NK-92 (cell line): ENCODE results near the gene RAB1B.
A peak's percentile ranks its signal among the peaks of the same experiment; 100 is the strongest.
"Not testable (repeated sequence)": the region's sequence is repeated elsewhere in the genome, so short reads cannot be mapped to it uniquely, and the experiment has no call there.

Experiments used
- DNase-seq: peaks from one replicate; lab custom pipeline; 2025; ENCODE audit not compliant: unreplicated experiment; lab: John Stamatoyannopoulos, UW

The RAB1B gene

DNA sequence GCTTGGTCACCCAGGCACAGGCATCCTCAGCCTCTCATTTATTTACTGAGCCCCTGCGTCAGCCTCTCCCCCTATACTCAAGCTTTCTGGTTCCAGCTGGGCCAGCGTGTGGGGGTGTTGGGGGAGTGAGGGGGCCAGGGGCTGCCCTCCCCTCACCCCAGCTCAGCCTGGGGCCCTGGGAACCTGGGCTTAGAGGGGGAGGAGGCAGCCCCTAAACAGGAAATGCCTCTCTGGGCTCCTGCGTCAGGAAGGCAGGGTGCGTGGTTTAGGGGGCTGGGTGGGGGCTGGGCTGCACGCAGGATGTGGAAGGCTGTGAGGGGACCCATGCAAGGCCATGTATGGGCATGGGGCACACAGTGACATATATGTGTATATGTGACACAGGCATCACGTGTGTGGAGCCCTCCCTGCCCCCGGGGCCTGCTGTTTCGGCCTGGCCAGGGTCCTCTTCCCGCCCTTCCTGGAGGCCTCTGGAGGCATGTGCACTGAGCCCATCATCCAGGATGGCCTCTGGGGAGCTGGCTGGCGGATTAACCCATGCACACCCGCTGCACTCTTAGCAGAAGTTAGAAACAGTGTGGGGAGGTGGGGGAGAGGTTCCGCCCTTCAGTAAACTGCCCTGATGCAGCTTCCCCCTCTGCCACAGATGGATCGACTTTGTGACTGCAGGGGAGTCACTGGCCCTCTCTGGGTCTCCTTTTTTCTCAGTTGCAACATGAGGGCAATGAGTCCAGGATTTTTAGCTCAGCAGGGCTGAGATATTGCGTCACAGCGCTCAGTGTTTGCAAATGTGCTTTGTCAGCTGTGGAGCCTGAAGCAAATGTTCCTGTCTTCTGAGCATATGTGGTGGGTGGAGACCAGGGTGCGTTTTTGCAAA, 49.5 kb downstream of the RAB1B start:
- DNase-seq = peak; percentile 60

DNA sequence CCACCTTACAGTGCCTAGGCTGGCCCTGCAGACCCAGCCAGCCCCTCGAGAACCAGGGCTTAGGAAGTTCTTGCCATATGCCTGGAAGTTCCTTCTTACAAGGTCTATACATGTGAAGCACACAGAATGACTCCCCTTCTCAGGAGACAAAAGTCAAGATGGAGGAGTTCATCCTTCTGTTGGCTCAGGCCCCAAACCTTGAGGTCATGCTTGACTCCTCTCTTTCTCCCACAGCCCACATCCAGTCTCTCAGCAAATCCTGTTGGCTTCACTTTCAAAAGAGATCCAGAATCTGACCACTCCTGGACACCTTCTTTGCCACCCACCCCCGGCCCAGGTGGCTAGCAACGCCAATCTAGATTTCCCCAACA, 50.1 kb downstream of the RAB1B start:
- no peak for DNase-seq

DNA sequence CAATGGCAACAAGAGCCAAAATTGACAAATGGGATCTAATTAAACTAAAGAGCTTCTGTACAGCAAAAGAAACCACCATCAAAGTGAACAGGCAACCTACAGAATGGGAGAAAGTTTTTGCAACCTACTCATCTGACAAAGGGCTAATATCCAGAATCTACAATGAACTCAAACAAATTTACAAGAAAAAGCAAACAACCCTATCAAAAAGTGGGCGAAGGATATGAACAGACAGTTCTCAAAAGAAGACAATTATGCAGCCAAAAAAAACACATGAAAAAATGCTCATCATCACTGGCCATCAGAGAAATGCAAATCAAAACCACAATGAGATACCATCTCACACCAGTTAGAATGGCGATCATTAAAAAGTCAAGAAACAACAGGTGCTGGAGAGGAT, 51.9 kb downstream of the RAB1B start:
- not testable (repeated sequence) for DNase-seq

DNA sequence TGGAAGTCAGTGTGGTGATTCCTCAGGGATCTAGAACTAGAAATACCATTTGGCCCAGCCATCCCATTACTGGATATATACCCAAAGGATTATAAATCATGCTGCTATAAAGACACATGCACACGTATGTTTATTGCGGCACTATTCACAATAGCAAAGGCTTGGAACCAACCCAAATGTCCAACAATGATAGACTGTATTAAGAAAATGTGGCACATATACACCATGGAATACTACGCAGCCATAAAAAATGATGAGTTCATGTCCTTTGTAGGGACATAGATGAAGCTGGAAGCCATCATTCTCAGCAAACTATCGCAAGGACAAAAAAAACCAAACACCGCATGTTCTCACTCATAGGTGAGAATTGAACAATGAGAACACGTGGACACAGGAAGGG, 52.3 kb downstream of the RAB1B start:
- DNase-seq = not testable (repeated sequence)

DNA sequence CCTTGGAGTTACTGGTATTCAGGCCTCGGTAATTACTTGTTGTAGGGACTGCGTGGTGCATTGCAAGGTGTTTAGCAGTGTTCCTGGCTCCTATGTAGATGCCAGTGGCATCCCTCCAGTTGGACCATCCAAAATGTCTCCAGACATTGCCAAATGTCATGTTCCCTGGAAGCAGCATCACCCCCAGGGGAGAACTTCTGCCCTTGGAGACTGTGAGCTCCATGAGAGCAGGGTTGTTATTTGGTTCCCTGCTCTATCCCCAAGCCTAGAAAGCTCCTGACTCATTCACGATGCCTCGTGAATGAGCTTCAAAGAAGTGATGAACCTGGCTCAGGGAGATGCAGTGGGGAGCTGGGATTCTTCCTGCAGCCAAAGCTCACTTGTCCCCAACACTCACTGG, 53.2 kb downstream of the RAB1B start:
- DNase-seq = no peak

DNA sequence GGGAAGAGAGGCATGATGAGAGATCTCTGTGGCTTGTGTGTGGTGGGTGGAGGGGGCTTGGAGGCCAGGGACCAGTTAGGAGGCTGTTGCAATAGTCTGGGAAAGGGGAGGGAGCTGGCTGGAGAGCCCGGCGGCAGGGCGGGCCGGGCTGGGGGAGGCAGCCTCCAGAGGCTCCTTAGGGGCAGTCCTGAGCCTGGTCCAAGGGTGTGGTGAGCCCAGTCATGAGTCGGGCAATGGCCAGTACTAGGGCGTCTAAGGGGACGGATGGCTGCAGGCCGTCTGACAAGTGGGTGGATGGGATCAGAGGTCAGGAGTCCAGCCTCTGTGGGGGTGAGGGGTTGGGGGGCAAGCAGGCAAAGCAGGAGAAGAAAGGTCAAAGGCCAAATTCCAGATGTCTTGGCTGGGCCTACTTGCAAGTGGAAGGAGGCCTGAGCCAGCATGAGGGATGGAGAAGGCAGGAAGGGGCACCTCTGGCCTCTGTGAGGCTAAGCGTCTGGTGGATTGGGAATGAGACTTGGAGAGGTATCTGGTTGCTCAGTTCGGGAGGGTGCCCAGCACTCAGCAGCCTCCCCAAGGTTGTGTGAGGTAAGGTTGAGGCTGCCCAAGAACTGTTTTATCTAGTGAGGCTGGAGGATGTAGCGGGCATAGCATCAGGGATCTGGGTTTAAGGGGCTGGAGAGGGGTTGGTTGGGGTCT, 54.4 kb downstream of the RAB1B start:
- no peak for DNase-seq

DNA sequence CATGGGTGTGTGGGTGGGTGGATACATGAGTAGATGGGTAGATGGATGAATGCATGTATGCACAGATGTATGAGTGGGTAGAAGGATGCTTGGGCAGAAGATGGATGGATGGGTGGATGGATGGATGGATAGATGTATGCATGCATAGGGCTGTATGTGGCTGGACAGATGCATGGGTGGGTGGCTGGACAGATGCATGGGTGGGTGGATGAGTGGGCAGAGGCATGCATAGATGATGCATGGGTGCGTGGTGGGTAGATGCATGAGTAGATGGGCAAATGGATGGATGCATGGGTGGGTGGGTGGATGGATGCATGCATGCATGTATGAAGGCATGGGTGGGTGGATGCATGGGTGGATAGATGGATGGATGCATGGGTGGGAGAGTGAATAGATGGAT, 55.2 kb downstream of the RAB1B start:
- DNase-seq = no peak

DNA sequence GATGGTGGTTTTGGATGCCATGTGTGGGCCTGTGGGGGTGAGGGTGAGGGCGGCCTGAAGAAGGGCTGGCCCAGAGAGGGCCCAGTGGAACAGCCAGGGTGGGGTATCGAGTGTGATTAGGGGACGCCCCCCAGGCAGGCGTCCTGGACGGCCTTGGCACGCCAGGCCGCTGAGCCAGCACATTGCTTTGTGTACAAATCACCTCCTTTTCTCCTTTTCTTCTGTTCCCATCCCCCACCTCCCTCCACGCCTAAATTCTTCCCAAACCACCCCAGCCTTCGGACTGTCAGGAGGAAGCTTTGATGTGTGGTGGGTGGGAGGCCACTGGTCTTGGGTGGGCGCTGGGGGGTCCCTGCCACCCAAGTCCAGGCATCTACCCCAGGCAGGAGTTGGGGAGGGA, 56.2 kb downstream of the RAB1B start:
- DNase-seq = no peak

DNA sequence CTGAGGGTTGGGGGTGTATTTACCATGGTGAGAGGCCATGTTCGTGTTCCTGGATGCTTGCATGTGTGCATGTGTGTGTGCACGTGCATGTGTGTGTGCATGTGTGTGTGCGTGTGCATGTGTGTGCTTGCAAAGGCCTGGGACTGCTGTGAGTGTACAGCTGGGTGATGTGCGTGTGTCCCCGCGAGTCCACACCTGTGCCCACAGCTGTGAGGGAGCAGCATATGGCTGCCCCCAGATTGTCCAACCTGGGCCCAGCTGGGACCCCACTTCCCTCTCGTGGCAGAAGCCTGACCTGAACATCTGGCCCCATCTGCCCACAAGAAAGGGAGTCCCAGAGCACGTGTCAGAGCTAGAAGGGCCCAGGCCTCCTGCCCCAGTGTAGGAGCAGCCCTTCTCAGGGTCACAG, 56.8 kb downstream of the RAB1B start:
- no peak for DNase-seq

DNA sequence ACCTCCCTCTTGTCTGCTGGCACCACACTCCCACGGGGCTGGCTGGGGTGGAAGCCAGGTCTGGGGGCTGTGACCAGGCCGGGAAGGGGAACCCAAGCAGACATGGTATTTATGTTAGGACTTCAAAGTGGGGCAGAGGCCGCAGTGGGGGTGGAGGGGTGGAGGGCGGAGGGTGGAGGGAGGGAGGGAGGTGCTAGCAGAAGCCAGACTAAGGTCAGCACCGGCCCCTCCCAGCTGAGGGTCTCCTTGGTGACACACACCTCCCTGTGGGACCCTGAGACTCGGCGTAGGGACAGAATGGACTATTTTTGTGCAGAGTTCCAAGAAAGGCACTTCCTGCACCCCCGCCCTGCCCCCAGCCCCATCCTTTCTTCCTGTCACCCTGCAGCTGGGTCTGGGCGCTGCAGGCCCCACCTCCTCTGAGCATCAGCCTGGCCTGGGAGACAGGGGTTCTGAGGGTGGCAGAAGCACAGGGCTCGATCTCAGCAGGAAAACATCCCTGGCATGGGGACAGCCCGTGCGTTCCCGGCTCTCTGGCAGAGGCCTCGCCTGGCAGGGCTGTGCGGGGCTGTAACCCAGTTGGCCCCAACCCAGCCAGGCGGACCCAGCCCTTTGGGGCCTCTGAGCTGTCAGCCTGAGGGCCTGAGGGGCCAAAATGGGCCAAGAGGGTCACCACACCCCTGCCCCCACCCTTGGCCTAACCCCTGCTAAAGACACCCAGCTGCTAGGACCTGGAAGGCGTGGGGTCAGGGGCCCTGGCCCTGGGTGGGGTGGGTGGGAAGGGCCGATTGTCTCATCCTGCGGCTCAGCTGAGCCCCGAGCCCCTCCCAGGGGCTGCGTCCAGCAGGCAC, 58.0 kb downstream of the RAB1B start:
- DNase-seq = no peak
